Measurements from ENCODE around the gene TENM3.

Gene TENM3

DNA sequence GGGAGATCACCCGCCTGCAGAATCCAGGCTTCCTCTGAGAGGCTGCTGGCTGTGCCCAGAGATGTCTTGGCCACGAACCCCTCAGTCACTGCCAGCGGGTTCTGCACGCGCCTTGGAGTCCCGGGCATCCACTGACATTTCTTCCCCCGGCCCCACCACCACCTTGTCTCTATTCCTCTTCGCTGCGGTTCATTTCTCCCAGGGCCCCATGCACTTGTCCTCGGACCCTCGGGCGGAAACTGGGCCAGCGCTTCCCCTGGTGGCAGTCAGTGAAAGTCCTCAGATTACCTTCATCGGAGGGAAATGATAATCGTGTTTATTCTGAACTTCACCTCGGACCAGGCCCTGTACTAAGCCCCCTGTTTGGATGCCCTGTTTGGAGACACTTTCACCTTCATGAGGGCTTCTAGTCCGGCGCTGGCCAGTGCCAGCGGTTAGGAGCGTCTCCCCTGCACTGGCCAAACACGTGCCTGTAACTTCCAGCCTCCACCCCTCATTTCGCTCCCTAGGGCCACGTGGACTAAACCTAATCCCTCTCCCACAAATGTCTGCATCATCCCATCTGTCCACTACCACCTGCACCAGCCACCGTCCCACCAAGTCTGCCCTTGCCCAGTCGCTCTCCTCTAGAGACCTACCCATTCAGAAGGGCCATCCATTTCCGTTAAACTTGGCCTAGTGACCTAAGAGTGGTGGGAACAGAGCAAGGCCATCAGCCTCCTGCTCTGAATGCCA lies 592.0 kb downstream of the TENM3 start:
- DNase-seq = peak in 1 of 51 donors; percentile 4

DNA sequence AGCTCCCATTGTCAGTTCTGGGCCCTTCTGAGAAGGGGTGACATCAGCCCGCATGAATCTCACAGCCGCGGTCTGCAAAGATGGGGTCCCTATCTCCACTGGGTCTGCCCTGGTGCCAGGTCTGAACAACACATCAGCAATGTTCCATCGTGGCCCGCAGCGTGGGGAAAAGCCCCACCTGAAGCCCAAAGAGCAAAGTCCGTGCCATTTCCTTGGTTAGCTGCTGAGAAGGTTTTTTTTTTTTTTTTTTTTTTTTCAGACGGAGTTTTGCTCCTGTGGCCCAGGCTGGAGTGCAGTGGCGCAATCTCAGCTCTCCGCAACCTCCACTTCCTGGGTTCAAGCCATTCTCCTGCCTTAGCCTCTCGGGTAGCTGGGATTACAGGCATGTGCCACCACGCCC lies 594.6 kb downstream of the TENM3 start:
- no peak for DNase-seq

DNA sequence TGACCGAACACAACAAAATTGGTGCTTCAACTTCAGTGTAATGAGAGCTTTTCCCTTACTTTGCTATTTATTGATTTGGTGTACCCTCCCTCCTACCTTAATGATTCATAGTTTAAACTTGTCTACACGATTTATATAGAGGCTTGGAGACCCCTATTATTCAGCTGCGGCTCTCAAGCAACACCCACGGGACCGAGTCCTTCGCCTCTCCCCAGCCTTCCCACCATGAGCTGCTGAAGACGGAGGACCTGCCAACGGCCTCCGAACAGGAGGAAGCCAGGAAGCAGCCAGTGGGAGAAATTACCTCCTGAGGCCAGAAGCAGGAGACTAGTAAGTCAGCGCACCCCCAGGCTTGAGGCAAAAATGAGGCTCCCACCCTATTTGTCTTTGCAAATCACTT lies 595.3 kb downstream of the TENM3 start:
- no peak for DNase-seq

DNA sequence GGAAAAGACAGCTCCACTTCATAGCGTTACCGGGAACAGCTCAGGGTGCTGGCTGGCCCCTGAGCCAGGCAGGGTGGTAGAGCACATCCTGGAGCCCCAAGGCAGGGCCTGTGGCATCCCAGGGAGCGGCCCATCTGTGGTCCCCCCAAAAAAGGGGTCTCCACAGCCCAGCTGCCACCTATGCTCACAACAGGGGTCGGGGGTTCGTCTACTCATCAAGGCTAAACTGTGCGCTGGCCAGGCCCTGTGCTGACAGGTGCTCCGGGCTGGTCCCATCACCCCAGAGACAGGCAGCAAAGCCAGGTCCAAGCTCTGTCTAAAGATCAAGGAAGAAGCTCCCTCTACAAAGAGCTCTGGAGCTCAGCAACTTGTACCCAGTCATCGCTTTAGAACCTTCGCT lies 596.1 kb downstream of the TENM3 start:
- DNase-seq = no peak

DNA sequence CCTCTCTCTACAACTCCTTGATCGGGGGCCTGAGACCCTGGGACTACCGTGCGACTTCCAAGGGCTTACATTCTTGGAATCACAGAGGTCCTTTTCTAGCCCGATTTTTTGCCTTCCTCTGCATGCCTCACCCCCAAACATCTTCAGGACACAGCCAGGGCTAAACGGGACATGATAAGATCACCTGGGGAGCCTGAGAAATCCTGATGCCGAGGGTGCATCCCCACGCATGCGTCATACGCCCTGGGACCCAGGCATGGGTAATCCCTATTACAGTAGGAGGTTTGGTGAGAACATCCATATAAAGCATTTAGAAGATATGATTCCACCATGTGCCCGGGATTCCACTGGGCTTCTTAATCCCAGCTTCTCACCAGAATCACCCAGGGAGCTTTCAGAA lies 596.9 kb downstream of the TENM3 start:
- DNase-seq = no peak

DNA sequence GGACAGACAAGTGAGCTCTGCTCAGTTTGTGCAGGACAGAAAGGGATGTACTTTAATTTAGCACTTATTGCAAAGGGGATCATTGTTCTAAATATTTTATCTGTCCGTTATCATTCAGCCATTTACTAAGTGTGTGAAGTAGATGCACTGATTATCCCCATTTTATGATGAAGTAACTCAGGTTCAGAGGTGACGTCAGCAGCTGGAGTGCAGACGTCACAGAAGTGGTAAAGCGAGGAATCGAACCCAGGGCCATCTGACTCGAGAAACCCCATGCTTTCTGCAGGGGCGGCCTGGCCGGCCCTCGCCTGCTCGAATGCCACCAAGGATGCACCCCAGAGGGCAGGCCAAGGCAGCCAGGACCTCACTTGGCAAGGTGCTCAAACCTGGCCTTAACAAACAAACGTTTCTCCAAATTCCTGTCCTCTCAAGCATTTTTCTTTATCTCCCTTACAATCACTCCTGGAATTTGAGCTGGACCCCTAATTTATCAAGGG lies 599.0 kb downstream of the TENM3 start:
- DNase-seq = no peak

DNA sequence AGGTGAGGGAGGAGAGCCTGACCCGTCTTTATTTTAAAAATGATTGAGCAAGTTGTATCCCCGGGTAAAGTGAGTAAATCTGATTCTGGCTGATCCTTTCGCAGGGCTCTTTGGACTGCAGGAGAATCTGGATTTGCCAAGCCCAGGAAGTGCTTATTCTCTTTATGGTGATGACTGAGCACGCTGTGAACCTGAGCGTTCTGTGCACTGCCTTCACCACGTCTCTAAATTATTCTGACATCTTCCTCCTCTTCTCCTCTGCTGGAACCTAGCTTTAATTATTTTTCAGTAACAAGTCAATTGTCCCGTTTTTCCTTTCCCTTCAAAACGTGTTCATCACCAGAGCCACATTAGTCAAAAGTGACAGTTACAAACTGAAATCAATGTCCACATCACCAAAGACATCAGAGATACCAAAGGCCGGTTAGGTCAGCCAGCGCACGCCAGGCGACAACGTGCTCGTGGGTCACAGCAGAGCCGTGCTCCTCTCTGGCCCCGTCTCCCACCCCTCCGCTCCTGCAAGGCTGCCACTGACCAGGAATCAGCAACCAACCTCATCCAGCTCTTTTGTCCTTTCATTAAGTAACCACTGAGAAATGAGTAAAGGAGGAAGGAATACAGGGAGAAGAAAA lies 599.7 kb downstream of the TENM3 start:
- no peak for DNase-seq

DNA sequence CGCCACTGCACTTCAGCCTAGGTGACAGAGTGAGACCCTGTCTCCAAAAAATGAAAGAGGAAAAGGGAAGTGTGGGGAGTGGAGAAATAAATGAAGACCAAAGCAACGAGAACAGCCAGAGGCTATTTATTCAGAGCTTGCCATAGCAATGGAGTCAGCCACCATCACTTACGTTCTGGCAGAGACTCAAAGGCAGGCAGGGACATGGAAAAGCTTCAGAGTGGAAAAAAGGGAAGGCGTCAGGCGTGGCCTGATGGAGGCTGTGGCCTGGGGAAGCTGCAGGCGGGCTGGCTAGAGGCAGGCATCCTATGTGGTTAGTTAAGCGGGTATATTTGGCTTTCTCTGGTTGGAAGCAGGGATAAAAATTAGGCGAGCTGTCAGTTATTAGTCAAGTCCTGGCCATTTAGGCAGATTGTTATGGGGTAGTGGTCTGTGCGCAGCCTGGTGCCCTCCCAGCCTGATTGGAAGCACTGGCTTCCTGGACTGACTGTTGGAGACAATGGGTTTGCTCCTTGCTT lies 600.7 kb downstream of the TENM3 start:
- no peak for DNase-seq

DNA sequence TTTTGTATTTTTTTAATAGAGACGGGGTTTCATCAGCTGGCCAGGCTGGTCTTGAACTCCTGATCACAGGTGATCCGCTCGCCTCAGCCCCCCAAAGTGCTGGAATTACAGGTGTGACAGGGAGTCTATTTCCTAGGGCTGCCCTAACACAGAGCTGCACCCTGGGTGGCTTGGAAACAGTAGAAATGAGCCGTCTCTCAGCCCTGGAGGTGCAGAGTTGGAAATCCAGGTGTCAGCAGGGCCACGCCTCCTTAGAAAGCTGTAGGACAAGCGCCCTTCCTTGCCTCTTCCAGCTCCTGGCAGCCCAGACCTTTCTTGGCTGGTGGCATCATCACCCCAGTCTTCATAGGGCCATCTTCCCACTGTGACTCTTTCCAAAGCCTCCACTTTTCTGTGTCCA lies 602.4 kb downstream of the TENM3 start:
- DNase-seq = no peak

DNA sequence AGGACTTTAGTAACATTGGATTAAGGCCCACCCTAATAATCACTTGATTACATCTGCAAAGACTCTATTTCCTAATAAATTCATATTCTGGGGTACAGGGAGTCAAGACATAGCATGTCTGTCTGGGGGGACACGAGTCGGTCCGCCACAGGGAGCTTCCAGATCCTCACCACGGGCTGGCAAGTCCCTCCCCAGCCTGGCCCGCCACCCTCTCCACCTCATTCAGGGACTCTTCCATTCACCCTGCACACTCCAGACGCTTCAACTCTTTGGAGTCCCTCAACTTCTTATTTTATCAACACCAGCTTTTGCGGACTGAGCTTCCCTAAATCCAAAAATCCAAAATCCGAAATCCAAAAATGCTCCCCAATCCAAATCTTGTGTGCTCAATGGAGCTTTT lies 602.8 kb downstream of the TENM3 start:
- no peak for DNase-seq

DNA sequence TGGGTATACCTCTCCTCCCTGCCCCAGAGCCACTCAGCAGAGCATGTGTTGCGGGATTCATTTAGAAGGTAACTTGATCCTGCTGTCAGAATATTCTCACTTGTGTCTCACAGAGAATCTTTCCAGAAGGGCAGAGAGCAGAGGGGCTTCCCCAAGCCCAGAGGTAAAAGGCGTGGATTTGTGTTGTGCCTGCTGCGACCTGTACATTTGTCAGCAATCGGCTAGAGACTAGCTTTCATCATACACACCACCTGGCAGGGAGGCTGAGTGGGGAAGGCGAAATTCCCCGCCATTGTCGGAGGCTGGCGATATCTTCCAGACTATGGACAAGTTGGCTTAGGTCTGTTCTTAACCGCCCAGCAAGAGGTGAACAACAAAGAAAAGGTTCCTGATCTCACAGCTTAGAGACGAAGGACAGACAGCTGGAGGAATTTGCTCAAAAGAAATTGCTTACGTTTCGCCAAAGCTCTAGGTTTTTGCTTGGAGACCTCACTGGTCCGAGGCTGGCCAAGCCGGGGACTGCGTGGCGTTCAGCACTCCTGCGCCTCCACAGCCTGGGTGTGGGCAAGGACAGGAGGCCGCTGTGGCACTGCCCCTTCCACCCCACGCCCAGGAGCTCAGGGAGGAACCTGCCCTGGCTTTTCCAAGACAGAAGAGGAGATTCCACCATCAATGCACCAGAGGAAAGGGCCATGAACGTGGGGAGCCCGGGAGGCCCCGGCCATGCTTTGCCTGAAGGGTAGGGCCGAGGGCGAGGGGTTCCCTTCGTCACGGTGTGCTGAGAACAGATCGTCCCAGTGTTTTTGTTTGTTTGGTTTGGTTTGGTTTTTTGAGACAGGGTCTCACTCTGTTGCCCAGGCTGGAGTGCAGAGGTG lies 604.6 kb downstream of the TENM3 start:
- no peak for DNase-seq

DNA sequence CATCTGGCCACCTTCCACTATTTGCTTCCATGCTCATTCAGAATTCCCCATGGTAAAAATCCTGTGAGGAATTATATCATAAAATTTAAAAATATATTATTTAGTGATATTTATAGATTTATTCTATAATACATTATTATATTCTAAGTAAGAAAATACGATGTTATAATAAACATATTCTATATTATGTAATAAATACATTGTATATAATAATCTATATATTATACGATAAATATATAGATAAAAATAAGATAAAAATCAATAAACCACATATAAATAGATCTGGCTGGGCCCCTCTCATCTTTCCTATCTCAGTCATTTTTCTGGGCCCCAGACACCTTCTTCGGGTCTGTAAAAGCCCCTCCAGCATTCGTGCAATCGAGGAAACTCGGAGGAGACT lies 605.5 kb downstream of the TENM3 start:
- no peak for DNase-seq
